ENCODE results near the gene BCLAF3. TPM values are rescaled to one million over a fixed set of nuclear protein-coding genes. Genes with fewer than 3 reads are reported as not detected.

Gene BCLAF3
- total RNA-seq, 1 donor from 2014 or later = 20.7 TPM

GRCh38 chrX:19966056-19966455 is 24.8 kb downstream of the BCLAF3 start:
- DNase-seq (ENCODE audit: low read depth) = no peak

GRCh38 chrX:19964017-19964710 is 26.7 kb downstream of the BCLAF3 start:
- DNase-seq (ENCODE audit: low read depth) = no peak

- no peak for DNase-seq (ENCODE audit: low read depth)
These were observed 29.9 kb downstream of the BCLAF3 start for GRCh38 chrX:19960913-19961312.

- DNase-seq (ENCODE audit: low read depth) = peak; percentile 2
These were observed 32.0 kb downstream of the BCLAF3 start for GRCh38 chrX:19958552-19959486.

GRCh38 chrX:19956923-19957322 is 33.9 kb downstream of the BCLAF3 start:
- DNase-seq (ENCODE audit: low read depth) = no peak

- no peak for DNase-seq (ENCODE audit: low read depth)
These were observed 34.6 kb downstream of the BCLAF3 start for GRCh38 chrX:19956306-19956705.

- DNase-seq (ENCODE audit: low read depth) = no peak
These were observed 35.6 kb downstream of the BCLAF3 start for GRCh38 chrX:19955306-19955705.

- DNase-seq (ENCODE audit: low read depth) = peak; percentile 6
These were observed 36.3 kb downstream of the BCLAF3 start for GRCh38 chrX:19954335-19955096.

GRCh38 chrX:19953145-19953544 is 37.7 kb downstream of the BCLAF3 start:
- DNase-seq (ENCODE audit: low read depth) = no peak

GRCh38 chrX:19949340-19949739 is 41.5 kb downstream of the BCLAF3 start:
- DNase-seq (ENCODE audit: low read depth) = no peak

GRCh38 chrX:19947612-19948011 is 43.2 kb downstream of the BCLAF3 start:
- no peak for DNase-seq (ENCODE audit: low read depth)

Other genes starting within 250 kb of the BCLAF3 start
- gene SH3KBP1, start 103.5 kb downstream of the BCLAF3 start, total RNA-seq = 11.8 and 37.9 TPM in 2 replicates
- gene MAP7D2, start 125.8 kb upstream of the BCLAF3 start, total RNA-seq = 1.0 and 32.8 TPM in 2 replicates
- gene EIF1AX, start 150.8 kb upstream of the BCLAF3 start, total RNA-seq = 32.0 and 62.6 TPM in 2 replicates